Choroid plexus epithelial cell (primary cell): ENCODE data around the gene EXOC4.

Source experiments
- DNase-seq: peaks from one replicate; pipeline ENCODE4 v3.0.0-alpha.2; 2010; ENCODE audit warnings: low read depth
- H3K4me3 ChIP-seq: 2 replicates; pipeline ENCODE4 v1.5.1; 2011; ENCODE audit warnings: low read depth, mild to moderate bottlenecking, control low read depth, low read length, moderate library complexity
- TF ChIP-seq, protein P1 (sequence below): conservative IDR thresholded peaks from 2 replicates; pipeline ENCODE4 v1.5.1; 2011; ENCODE audit warnings: low read depth, mild to moderate bottlenecking, control low read depth, inconsistent platforms, low read length, moderate library complexity

EXOC4 gene

DNA sequence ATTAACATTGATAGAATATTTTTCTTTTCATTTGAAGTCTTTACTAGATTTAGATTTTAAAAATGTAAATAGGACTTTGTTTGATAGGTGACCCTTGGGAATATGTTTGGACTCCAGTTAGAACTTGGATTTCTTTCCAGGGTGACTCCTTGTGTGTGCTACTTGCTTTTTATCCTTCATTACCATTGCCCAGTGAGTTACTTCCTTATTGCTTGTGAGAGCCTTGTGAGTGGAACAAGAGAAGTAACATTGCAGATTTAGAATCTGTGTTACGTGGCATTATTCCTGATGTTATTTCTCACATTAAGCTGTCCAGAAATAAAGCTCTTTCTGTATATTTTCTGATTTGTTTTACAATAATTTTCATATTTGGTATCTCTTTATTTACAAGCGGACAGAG lies 746.3 kb downstream of the EXOC4 start:
- TF ChIP-seq, protein P1, sequence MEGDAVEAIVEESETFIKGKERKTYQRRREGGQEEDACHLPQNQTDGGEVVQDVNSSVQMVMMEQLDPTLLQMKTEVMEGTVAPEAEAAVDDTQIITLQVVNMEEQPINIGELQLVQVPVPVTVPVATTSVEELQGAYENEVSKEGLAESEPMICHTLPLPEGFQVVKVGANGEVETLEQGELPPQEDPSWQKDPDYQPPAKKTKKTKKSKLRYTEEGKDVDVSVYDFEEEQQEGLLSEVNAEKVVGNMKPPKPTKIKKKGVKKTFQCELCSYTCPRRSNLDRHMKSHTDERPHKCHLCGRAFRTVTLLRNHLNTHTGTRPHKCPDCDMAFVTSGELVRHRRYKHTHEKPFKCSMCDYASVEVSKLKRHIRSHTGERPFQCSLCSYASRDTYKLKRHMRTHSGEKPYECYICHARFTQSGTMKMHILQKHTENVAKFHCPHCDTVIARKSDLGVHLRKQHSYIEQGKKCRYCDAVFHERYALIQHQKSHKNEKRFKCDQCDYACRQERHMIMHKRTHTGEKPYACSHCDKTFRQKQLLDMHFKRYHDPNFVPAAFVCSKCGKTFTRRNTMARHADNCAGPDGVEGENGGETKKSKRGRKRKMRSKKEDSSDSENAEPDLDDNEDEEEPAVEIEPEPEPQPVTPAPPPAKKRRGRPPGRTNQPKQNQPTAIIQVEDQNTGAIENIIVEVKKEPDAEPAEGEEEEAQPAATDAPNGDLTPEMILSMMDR: no peak
- H3K4me3 ChIP-seq: no peak overlapping the region
- no peak for DNase-seq

DNA sequence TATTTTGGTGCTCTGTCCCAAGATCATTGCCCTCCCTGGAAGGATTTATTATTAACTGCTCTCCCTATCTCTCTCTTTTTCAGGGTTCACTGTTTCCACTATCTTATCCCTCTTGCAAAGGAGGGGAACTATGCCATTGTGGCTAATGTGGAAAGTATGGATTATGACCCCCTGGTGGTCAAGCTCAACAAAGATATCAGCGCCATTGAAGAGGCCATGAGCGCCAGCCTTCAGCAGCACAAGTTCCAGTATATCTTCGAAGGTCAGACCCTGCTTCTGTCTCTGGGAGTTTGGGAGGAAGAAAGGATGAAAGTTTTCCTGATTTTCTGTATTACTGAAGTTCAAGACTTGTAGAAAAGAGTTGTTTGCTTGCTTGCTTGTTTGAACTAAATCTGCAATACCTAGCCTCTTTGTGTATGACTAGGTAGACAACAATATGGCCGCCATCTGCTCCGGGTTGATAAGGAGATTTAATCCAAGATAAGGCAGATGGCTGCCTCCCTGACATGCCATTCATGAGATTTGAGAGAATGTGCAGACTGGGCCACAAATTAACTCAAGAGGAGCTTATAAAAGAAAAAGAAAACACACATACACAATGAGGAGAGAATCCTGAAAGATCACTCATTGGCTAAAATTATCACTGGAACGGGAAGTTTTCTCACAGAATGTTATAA lies 752.1 kb downstream of the EXOC4 start:
- no peak for DNase-seq
- H3K4me3 ChIP-seq: no peak overlapping the region
- TF ChIP-seq, protein P1: no peak

DNA sequence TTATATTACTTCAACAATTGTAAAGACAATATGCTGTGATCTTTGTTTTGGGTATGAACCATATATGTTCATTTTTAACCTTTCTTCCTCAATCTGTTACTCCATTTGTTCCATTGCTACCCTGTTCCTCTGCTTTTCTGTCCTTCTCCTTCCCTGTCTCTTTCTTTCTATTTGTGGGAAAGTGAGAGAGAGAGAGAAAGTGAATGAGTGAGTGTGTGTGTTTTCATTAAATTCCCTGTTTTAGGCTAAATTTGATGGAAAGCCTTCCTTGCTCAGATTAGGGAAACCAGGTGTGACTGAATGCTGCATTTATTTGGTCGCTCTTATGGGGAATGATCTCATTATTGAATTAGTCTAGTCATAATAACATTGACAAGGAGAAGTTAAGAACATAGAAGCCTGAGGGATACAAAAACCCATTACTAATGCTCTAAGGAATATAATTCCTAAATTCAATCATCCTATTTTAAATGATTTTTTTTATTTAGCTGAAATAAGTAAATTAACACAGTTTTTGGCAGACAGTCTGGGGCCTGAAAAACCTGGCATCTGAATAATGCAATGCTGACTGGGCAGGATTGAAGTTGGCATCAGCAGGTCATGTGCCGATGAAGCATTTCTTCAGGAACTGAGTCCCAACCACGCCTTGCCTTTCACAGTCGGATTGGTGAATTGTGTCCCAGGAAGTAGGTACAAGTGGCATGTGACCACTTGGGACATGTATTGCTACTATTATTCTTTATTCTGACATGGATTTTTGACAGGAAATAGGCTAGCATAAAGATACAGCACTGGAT lies 756.6 kb downstream of the EXOC4 start:
- TF ChIP-seq, protein P1: no peak
- DNase-seq: no peak
- H3K4me3 ChIP-seq: no peak overlapping the region

GRCh38 chr7:134013249-134013648 lies 760.4 kb downstream of the EXOC4 start:
- H3K4me3 ChIP-seq: no peak overlapping the region
- no peak for DNase-seq
- TF ChIP-seq, protein P1: no peak

GRCh38 chr7:134014935-134015334 lies 762.1 kb downstream of the EXOC4 start:
- peak; percentile 7 for DNase-seq

GRCh38 chr7:134016223-134016941 lies 763.5 kb downstream of the EXOC4 start:
- no peak overlapping the region for H3K4me3 ChIP-seq
- peak; percentile 51 for DNase-seq
- TF ChIP-seq, protein P1: peak; percentile 81

More at GRCh38 chr7:134014935-134015334, 762.1 kb downstream of the EXOC4 start:
- no peak overlapping the region for H3K4me3 ChIP-seq
- TF ChIP-seq, protein P1: no peak
